ENCODE measurements around the gene RINT1.

Gene RINT1

DNA sequence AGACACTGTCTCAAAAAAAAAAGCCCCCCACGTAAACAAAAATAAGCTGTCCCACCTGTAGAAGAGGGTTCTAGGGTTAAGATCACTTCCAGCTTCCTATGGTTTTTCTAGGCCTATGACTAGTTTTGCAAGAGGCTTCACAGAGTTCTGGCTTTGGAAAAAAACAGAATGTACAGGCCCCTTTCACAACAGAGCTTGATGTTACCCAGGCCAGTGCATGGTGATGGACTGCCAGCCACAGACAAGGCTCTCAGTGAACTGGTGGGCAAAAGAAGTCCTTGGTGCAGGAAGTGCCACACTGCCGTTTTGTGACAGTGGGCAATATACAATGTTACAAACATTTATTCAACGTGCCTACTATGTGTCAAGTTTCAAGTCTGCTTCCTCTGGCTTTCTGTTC is 67.5 kb downstream of the RINT1 start:
- DNase-seq (ENCODE audit: low spot score): no peak

- DNase-seq (ENCODE audit: low spot score): no peak
Observed at GRCh38 chr7:105600720-105601550, 68.9 kb downstream of the RINT1 start.

- no peak for DNase-seq (ENCODE audit: low spot score)
Observed at GRCh38 chr7:105602325-105603305, 70.6 kb downstream of the RINT1 start.

DNA sequence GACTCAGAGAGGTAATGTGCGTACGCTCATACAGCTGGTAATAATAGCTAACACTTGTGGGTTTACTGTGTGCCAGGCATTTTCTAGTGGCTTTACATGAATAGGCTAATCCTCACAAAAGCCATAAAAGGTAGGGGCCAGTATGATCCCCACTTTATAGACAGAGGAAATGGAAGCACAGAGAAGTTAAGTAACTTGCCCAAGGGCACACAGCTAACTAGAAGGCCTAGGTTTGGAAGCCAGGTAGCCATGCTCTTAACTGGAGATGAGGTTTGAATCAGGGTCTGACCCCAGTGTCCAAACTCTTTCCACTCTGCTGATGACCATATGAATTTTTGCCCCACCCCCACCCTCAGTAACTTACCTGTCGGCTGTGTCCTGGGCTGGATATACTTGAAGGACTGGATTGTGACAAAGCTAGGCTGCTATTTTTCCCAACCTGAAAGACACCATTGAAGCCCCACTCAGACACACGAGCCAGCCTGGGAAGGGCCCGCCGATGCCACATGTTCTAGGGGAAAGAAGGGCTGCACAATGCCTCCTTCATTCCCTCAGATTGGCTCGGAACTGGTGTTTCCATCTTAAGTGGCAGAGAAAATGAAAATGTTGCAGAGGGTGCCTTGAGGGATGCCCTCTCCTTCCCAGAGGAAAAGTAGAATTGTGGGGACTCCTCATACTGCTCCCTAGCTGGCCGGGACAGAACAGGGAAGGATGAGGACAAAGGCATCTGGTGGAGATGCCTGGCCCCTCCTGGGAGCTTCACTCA is 78.3 kb downstream of the RINT1 start:
- DNase-seq (ENCODE audit: low spot score): no peak

DNA sequence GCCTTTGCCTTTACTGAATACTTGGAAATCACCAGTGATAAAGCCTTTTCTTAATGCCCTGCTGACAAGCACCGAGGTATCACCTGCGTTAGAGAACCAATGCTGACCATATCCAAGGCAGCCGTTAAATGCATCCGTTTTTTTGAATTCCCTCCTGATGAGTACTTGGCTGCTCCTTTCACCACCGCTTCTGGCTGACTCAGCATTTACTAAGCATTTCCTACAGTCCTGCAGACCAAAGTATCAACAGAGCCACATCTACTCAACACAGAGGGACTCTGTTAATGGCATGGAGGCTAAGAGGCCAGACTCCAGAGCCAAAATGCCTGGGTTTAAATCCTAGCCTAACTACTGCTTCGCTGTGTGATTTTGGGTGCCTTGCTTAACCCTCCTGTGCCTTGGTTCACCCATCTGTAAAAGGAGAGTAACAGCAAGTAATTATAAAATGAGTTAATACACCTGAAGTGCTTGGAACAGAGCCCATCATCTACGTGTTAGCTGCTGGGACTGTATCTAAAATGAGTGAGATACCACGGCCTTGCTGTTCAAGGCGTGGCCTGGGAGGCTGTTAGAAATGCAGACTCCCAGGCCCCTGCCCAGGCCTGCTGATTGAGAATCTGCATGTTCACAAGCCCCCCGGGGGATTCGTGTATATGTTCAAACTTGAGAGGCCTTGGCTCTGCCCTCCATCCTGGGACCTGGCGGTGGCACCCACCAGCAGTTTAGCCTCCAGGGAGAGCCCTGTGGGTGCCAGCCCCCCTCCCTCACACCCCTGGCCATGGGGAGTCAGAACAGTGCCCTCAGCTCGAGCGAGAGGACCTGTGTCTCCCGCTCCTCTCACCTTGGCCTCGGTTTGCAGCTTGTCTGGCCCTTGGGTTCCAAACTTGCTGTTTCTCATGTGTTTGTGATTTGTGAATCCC is 80.1 kb downstream of the RINT1 start:
- DNase-seq (ENCODE audit: low spot score): no peak

DNA sequence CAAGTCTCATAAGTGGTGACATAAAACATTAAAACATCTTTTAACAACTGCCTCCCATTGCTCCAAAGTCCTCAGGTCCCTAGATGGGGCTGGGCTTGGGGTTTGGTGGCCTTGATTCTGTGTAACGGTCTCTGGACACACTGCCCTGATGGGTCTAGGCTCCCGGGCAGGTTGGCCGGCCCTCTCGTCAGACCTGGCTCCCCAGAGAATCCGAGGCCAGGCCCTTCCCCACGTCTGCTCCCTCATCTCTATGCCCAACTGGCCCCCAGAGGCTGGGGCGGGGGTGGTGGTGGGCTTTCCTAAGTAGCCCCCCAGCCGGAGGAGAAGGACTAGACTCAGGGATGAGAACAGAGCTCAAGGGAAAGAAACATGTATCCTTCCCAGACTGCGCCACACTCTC is 80.8 kb downstream of the RINT1 start:
- no peak for DNase-seq (ENCODE audit: low spot score)

DNA sequence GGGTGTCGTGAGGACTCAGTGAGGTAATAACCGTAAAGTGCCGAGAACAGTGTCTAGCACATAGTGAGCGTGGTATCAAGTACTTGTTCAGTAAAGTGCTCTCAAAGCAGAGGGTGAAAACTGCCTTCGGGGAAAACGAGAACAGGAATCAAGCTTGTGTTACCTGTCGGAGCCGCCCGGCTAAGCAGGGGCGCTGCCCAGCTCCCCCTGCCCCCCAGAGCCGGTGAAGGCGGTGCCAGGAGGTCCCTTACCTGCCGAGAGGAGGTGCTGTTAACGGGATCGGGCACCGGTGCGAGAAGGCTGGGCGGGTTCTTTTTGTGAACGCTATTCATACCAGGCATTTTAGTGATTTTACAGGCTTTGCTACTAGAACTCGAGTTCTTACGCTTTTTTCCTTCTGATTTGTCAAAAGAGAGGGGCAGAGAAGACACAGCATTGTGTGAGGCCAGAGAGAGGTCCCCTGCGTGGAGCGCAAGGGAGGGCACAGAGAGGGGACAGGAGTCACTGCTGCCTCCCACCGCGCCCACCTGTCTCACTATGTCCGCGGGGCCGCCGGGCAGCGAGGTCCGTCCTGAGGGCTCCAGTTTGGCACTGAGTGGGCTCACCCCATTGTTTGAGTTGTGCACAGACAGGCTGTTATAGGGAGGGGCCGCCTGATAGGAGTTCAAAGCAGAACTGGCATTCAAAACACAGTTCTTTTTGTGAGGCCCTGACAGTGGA is 81.8 kb downstream of the RINT1 start:
- DNase-seq (ENCODE audit: low spot score): no peak

DNA sequence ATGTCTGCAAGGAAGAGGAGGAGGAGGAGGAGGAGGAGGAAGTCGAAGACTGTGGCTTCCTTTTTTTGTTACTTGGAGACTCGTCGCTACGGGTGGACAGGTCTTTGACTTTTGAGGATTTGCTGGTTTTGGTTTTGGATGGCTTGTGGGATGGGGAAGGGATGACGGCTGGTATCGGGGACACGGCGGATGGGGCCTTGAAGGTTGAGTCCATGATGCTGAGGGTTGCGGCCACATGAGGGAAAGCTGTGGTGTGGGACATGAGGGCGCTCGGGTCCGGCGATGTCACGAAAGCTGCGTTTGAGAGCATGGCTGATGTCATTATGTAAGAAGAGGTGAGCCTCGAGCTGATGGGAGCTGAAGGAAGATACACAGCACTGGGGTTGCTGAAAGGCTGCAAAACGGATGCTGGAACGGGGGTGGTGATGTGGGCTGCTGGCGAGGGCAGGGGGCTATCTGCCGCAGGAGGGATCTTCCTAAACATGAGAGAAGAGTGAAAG is 82.4 kb downstream of the RINT1 start:
- DNase-seq (ENCODE audit: low spot score): no peak

Data from CD4-positive, alpha-beta T cell treated with Interleukin-15 for 4 hours (primary cell).